ENCODE measurements around the gene THBS2. TPM values are rescaled to one million over a fixed set of nuclear protein-coding genes. Genes with fewer than 3 reads are reported as not detected.

The THBS2 gene
- total and polyA plus RNA-seq, 10 of the 15 experiments (the other 5 are each of a cell fraction or from before 2014, with no cell fraction given): 0.07 to 0.10 TPM; not detected in 8

- TF ChIP-seq E4F1 (IDR thresholded peaks at IDR 0.05; ENCODE audit: borderline replicate concordance, partially characterized antibody) (no peak), ATF2 (IDR thresholded peaks at IDR 0.05; ENCODE audit: low read length) (no peak), RBBP5 (conservative IDR thresholded peaks at IDR 0.05) (no peak), MYC (IDR thresholded peaks at IDR 0.05; ENCODE audit: insufficient read depth, insufficient read length, insufficient replicate concordance, low read length, severe bottlenecking) (no peak), ZNF207 (IDR thresholded peaks at IDR 0.05; ENCODE audit: borderline replicate concordance) (no peak), CBFB (IDR thresholded peaks at IDR 0.05; ENCODE audit: low read depth) (no peak)
Measured at GRCh38 chr6:169251371-169251802, 2.3 kb downstream of the THBS2 start (continued).

GRCh38 chr6:169250660-169251059 is 3.0 kb downstream of the THBS2 start:
- H3K79me2 ChIP-seq (ENCODE audit: control insufficient read depth, insufficient read depth, low read length): no peaks in the 10 kb centered on the region
- H2AFZ ChIP-seq (ENCODE audit: control insufficient read depth, low read depth, low read length): no peak overlapping the region
- intact Hi-C loops (cut with micrococcal nuclease; ENCODE audit: unreplicated experiment) (no loop called here), in situ Hi-C loops (cut with MboI) (no loop called here)
- H3K4me1 ChIP-seq (ENCODE audit: control insufficient read depth, insufficient read depth, low read length): no peaks in the 10 kb centered on the region
- RAD21 ChIA-PET (ENCODE audit: unreplicated experiment): no interaction called here
- no TSS peak for BruUV-seq (replicated peaks)
- no peak overlapping the region for H3K27ac ChIP-seq (ENCODE audit: control insufficient read depth, insufficient read depth)
- no peak overlapping the region for H3K9ac ChIP-seq (ENCODE audit: control insufficient read depth, insufficient read depth, low read length)
- SMC1A ChIA-PET (ENCODE audit: uncharacterized antibody, unreplicated experiment): no interaction called here
- DNase-seq (ENCODE audit: low read depth, low spot score) (no peak), ATAC-seq (no peak), FAIRE-seq (no peak)
- H3K36me3 ChIP-seq (ENCODE audit: control insufficient read depth in 2 of 2, insufficient read depth in 2 of 2, low read length in 1 of 2): no peaks in the 10 kb centered on the region
- H3K4me3 ChIP-seq: no peak overlapping the region
- H3K9me3 ChIP-seq (replicated peaks; ENCODE audit: control insufficient read depth, insufficient read depth, low read length): no peaks in the 10 kb centered on the region; the same call in 2 of the 3 replicates
- 29% methylated on average over 5 of the region's 5 CpGs for WGBS (ENCODE audit: insufficient coverage, insufficient replicate concordance, low lambda C conversion rate, missing lambda C conversion rate)
- peaks cover 0 to 3% of the 10 kb centered on the region in 2 experiments; a peak in 1 of 4 replicates for H3K27me3 ChIP-seq (replicated peaks in 1 of 2; ENCODE audit: control insufficient read depth in 2 of 2, insufficient read depth in 2 of 2, low read length in 1 of 2)
- CTCF ChIA-PET: no interaction called here
- no peak overlapping the region for H3K4me2 ChIP-seq (ENCODE audit: control insufficient read depth, insufficient read depth)
- H4K20me1 ChIP-seq (ENCODE audit: control insufficient read depth, insufficient read depth): no peaks in the 10 kb centered on the region
- POLR2A ChIA-PET: no interaction called here
- TF ChIP-seq ZNF622 (IDR thresholded peaks at IDR 0.05) (no peak), CEBPB (IDR thresholded peaks at IDR 0.05; ENCODE audit: borderline replicate concordance in 1 of 2, low read depth in 2 of 2, low read length in 2 of 2) (no peak), RELA (IDR thresholded peaks at IDR 0.05; ENCODE audit: borderline replicate concordance, partially characterized antibody) (no peak), POLR2AphosphoS5 (IDR thresholded peaks at IDR 0.05; ENCODE audit: low read length) (no peak), NFYA (IDR thresholded peaks at IDR 0.05; ENCODE audit: borderline replicate concordance, low read depth, low read length) (no peak), NKRF (conservative IDR thresholded peaks at IDR 0.05) (no peak), CREB1 (IDR thresholded peaks at IDR 0.05; ENCODE audit: low read depth) (no peak), GABPA (IDR thresholded peaks at IDR 0.05; ENCODE audit: low read depth) (no peak), HCFC1 (IDR thresholded peaks at IDR 0.05; ENCODE audit: low read length) (no peak), NBN (IDR thresholded peaks at IDR 0.05) (no peak), ESRRA (IDR thresholded peaks at IDR 0.05; ENCODE audit: low read length) (no peak), MXI1 (IDR thresholded peaks at IDR 0.05; ENCODE audit: low read depth, low read length) (no peak), SPI1 (IDR thresholded peaks at IDR 0.05; ENCODE audit: borderline replicate concordance, insufficient read depth, low read depth, low read length) (no peak), FOS (IDR thresholded peaks at IDR 0.05; ENCODE audit: borderline replicate concordance, extremely low read depth, insufficient read length) (no peak)

Data from GM12878 (cell line).